Measurements from ENCODE around the gene CD14.

GRCh38 chr5:140677947-140678346, 45.0 kb upstream of the CD14 start:
- TF ChIP-seq ZNF610 (tag by site-specific recombination; IDR thresholded peaks at IDR 0.05; ENCODE audit: borderline replicate concordance) (no peak), YY1 (tag by site-specific recombination; IDR thresholded peaks at IDR 0.05) (no peak), ZNF843 (tag by site-specific recombination; IDR thresholded peaks at IDR 0.05) (no peak), KLF17 (tag by site-specific recombination; IDR thresholded peaks at IDR 0.05) (no peak), CTCF (tag by site-specific recombination; IDR thresholded peaks at IDR 0.05) (no peak), ZNF223 (tag by site-specific recombination; IDR thresholded peaks at IDR 0.05) (no peak), SALL2 (tag by site-specific recombination; IDR thresholded peaks at IDR 0.05; ENCODE audit: borderline replicate concordance) (no peak), ZBTB26 (tag by site-specific recombination; optimal IDR thresholded peaks at IDR 0.05) (no peak), REST (tag by site-specific recombination; IDR thresholded peaks at IDR 0.05) (no peak), KLF10 (tag by site-specific recombination; IDR thresholded peaks at IDR 0.05) (no peak), ZNF221 (tag by site-specific recombination; IDR thresholded peaks at IDR 0.05; ENCODE audit: borderline replicate concordance) (no peak), ZFP37 (tag by site-specific recombination; IDR thresholded peaks at IDR 0.05) (no peak)

Measured in HEK293 (cell line).